Liver (tissue), 9 donors: ENCODE measurements around the gene C10orf105. TPM values are rescaled to one million over a fixed set of nuclear protein-coding genes. Genes with fewer than 3 reads are reported as not detected.

Experiments
- DNase-seq: peaks from one replicate; pipeline ENCODE4 v3.0.0-alpha.2; 2017; ENCODE audit warnings: low spot score
- H3K27ac ChIP-seq, 2 donors: one replicate each; pipeline ENCODE4 v1.7.0; 2013; ENCODE audit warnings: inconsistent platforms in 2 of 2, low read length in 2 of 2, control low read depth in 1 of 2, low read depth in 1 of 2, mild to moderate bottlenecking in 1 of 2
- H3K27me3 ChIP-seq, 4 donors: one replicate each; pipeline versions ENCODE4 v1.6.1 to v1.7.0; 2013; ENCODE audit warnings: low read length in 3 of 4, inconsistent platforms in 1 of 4, mild to moderate bottlenecking in 1 of 4, moderate library complexity in 1 of 4; ENCODE audit not compliant: control insufficient read depth in 4 of 4, insufficient read depth in 4 of 4
- H3K36me3 ChIP-seq, 4 donors: one replicate each; pipeline versions ENCODE4 v1.6.1 to v1.7.0; 2013; ENCODE audit warnings: low read length in 3 of 4, mild to moderate bottlenecking in 3 of 4, low read depth in 1 of 4, moderate library complexity in 1 of 4; ENCODE audit not compliant: control insufficient read depth in 4 of 4, insufficient read depth in 3 of 4
- H3K4me1 ChIP-seq, 4 donors: one replicate each; pipeline versions ENCODE4 v1.6.1 to v1.7.0; 2013; ENCODE audit warnings: low read length in 3 of 4, mild to moderate bottlenecking in 3 of 4, moderate library complexity in 1 of 4; ENCODE audit not compliant: control insufficient read depth in 4 of 4, insufficient read depth in 4 of 4
- H3K4me3 ChIP-seq, 3 donors: one replicate each; pipeline versions ENCODE4 v1.6.1 to v1.7.0; 2013; ENCODE audit warnings: low read length in 3 of 3, control low read depth in 1 of 3, low read depth in 1 of 3, mild to moderate bottlenecking in 1 of 3
- H3K9ac ChIP-seq, 2 donors: one replicate each; pipeline ENCODE4 v1.7.0; 2013; ENCODE audit warnings: low read length in 2 of 2, mild to moderate bottlenecking in 2 of 2, moderate library complexity in 2 of 2, control low read depth in 1 of 2, low read depth in 1 of 2
- H3K9me3 ChIP-seq, 4 donors: one replicate each; pipeline versions ENCODE4 v1.6.1 to v1.7.0; 2013; ENCODE audit warnings: low read length in 3 of 4; ENCODE audit not compliant: control insufficient read depth in 4 of 4
- ATF3 ChIP-seq: IDR thresholded peaks from 2 replicates; pipeline ENCODE4 v1.6.1; 2016; ENCODE audit warnings: antibody characterized with exemption
- CTCF ChIP-seq: fragments of 150-350 bp; IDR thresholded peaks from 2 replicates; pipeline ENCODE4 v1.5.1; 2017; ENCODE audit warnings: improper control_type of control experiment, low read depth, low read length; ENCODE audit not compliant: missing input control
- EGR1 ChIP-seq, 2 donors: IDR thresholded peaks; 2 replicates each; pipeline ENCODE4 v1.6.1; 2016 to 2018; ENCODE audit warnings: antibody characterized with exemption in 2 of 2, low read depth in 2 of 2
- FOXA1 ChIP-seq: IDR thresholded peaks from 2 replicates; pipeline ENCODE4 v1.6.1; 2016; ENCODE audit warnings: antibody characterized with exemption
- GABPA ChIP-seq, 2 donors: IDR thresholded peaks in 1 of 2; conservative IDR thresholded peaks in 1 of 2; 2 replicates each; pipeline ENCODE4 v1.6.1; 2016; ENCODE audit warnings: antibody characterized with exemption in 2 of 2, mild to moderate bottlenecking in 1 of 2, moderate library complexity in 1 of 2
- HNF4A ChIP-seq, 2 donors: conservative IDR thresholded peaks; 2 replicates each; pipeline ENCODE4 v1.6.1; 2016; ENCODE audit warnings: antibody characterized with exemption in 2 of 2, mild to moderate bottlenecking in 2 of 2
- HNF4G ChIP-seq: IDR thresholded peaks from 2 replicates; pipeline ENCODE4 v1.6.1; 2016; ENCODE audit warnings: antibody characterized with exemption
- JUND ChIP-seq, 2 donors: IDR thresholded peaks; 2 replicates each; pipeline ENCODE4 v1.6.1; 2016; ENCODE audit warnings: antibody characterized with exemption in 2 of 2
- MAX ChIP-seq: IDR thresholded peaks from 2 replicates; pipeline ENCODE4 v1.6.1; 2016; ENCODE audit warnings: antibody characterized with exemption
- NR2F2 ChIP-seq: IDR thresholded peaks from 2 replicates; pipeline ENCODE4 v1.6.1; 2016; ENCODE audit warnings: antibody characterized with exemption
- RAD21 ChIP-seq, 2 donors: IDR thresholded peaks; 2 replicates each; pipeline ENCODE4 v1.6.1; 2016; ENCODE audit warnings: antibody characterized with exemption in 2 of 2, mild to moderate bottlenecking in 2 of 2
- REST ChIP-seq: IDR thresholded peaks from 2 replicates; pipeline ENCODE4 v1.6.1; 2016; ENCODE audit warnings: antibody characterized with exemption, mild to moderate bottlenecking
- RXRA ChIP-seq, 2 donors: IDR thresholded peaks; 2 replicates each; pipeline ENCODE4 v1.6.1; 2017 to 2018; ENCODE audit warnings: antibody characterized with exemption in 2 of 2, mild to moderate bottlenecking in 1 of 2
- SP1 ChIP-seq: IDR thresholded peaks from 2 replicates; pipeline ENCODE4 v1.6.1; 2018; ENCODE audit warnings: antibody characterized with exemption, mild to moderate bottlenecking
- TAF1 ChIP-seq: conservative IDR thresholded peaks from 2 replicates; pipeline ENCODE4 v1.6.1; 2016; ENCODE audit warnings: antibody characterized with exemption, mild to moderate bottlenecking
- YY1 ChIP-seq: IDR thresholded peaks from 2 replicates; pipeline ENCODE4 v1.6.1; 2016; ENCODE audit warnings: antibody characterized with exemption, mild to moderate bottlenecking
- ZBTB33 ChIP-seq: IDR thresholded peaks from 2 replicates; pipeline ENCODE4 v1.6.1; 2016; ENCODE audit warnings: antibody characterized with exemption
- WGBS: extraction: QIAGEN DNeasy Blood & Tissue Kit; methylation state at CpG from one replicate; pipeline ENCODE4 v1.1.7; 2013; 5-methylcytosine and 5-hydroxymethylcytosine counted together
- polyA plus RNA-seq, 2 donors: library from polyadenylated mRNA; stranded (reverse) in 1 of 2; unstranded in 1 of 2; fragments of 200-250 nt in 1 of 2; fragments of >200 nt in 1 of 2; fragmentation: Nextera tagmentation in 1 of 2; extraction: Ambion mirVana in 1 of 2; gene quantifications; one replicate each; pipeline versions ENCODE4 v1.2.1 to v1.2.3, GENCODE V29; 2013 to 2015
- total RNA-seq, 2 donors: library from RNA; depleted of rRNA; stranded (reverse); fragments of >200 nt; gene quantifications; one replicate each; pipeline ENCODE4 v1.2.3, GENCODE V29; 2014
- donor health status: healthy.
- donor health status: healthy.
- donor health status: healthy.
- donor health status: healthy.
- donor health status: healthy.

The C10orf105 gene
- total and polyA plus RNA-seq, 4 donors, result under 0.01 to 0.07 TPM; not detected in 2

- Histone ChIP-seq H3K9ac (no peak overlapping the region), H3K4me1 (peaks cover 2 to 12% (median 7%) of the 10 kb centered on the region in 4 donors), H3K27ac (no peak overlapping the region), H3K4me3 (no peak overlapping the region), H3K9me3 (no peaks in the 10 kb centered on the region), H3K36me3 (no peaks in the 10 kb centered on the region), H3K27me3 (no peaks in the 10 kb centered on the region)
- 94% methylated on average over 1 of the region's 1 CpG for WGBS
- TF ChIP-seq NR2F2 (no peak), CTCF (no peak), RXRA (IDR thresholded peaks at IDR 0.05) (no peak), FOXA1 (no peak), ZBTB33 (no peak), JUND (IDR thresholded peaks at IDR 0.05) (no peak), EGR1 (IDR thresholded peaks at IDR 0.05; ENCODE audit: low read depth in 2 of 2) (no peak), HNF4G (no peak), YY1 (no peak), TAF1 (no peak)
- DNase-seq, result no peak
These were observed 24.3 kb upstream of the C10orf105 start for GRCh38 chr10:71743866-71744265.

- Histone ChIP-seq H3K36me3 (no peaks in the 10 kb centered on the region), H3K9me3 (no peaks in the 10 kb centered on the region), H3K9ac (no peak overlapping the region), H3K4me1 (peaks cover 2 to 9% (median 7%) of the 10 kb centered on the region in 4 donors), H3K27ac (no peak overlapping the region), H3K4me3 (no peak overlapping the region), H3K27me3 (no peaks in the 10 kb centered on the region)
- no peak for DNase-seq
- no peak for TF ChIP-seq FOXA1
- TF ChIP-seq EGR1 (IDR thresholded peaks at IDR 0.05; ENCODE audit: low read depth in 2 of 2), result no peak
- no peak for TF ChIP-seq TAF1
- TF ChIP-seq SP1, result no peak
- no peak for TF ChIP-seq HNF4G
- no peak for TF ChIP-seq GABPA (IDR thresholded peaks at IDR 0.05 in 1 of 2, conservative IDR thresholded peaks at IDR 0.05 in 1 of 2)
- no peak for TF ChIP-seq RAD21 (IDR thresholded peaks at IDR 0.05)
- TF ChIP-seq ZBTB33, result no peak
- TF ChIP-seq HNF4A (conservative IDR thresholded peaks at IDR 0.05), result no peak
- no peak for TF ChIP-seq CTCF
- TF ChIP-seq ATF3, result no peak
- TF ChIP-seq YY1, result no peak
- no peak for TF ChIP-seq REST
- no peak for TF ChIP-seq MAX
- TF ChIP-seq NR2F2, result no peak
- 93% methylated on average over 4 of the region's 4 CpGs for WGBS
These were observed 23.7 kb upstream of the C10orf105 start for GRCh38 chr10:71743089-71743838.
